ENCODE measurements around the gene NME2.

The NME2 gene

DNA sequence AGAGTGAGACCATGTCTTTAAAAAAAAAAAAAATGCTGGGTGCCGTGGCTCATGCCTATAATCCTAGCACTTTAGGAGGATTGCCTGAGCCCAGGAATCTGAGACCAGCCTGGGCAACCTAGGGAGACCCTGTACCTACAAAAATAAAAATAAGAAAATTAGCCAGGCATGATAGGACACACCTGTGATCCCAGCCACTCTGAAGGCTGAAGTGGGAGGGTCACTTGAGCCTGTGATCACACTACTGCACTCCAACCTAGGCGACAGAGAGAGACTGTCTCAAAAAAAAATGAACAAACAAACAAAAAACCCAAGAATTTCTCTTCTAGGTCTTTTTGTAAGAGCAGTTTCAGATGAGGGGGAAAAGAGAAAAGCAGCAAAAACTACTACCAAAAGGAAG lies 34.6 kb downstream of the NME2 start:
- DNase-seq (ENCODE audit: low read depth in 2 of 2) = no peak

- DNase-seq (ENCODE audit: low read depth in 2 of 2) = no peak
Observed at GRCh38 chr17:51203838-51204237, 37.6 kb downstream of the NME2 start.

DNA sequence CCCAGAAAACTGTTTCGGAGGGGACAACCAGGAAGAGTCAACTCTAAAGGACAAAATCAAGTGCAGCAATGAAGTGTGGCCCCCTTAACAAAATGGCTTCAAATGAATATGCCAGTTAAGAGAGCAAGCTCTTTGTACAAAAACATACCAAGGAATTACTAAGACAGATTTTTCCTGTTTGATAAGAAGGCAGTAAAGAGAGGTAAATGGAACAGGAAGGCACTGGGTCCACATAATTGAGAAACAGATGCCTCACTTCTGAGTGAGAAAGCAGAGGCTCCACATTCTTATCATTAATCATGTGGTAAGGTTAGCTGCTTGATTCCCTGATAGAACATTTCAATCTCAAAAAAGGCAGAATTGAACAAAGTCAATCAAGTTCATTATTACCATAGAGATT lies 48.7 kb downstream of the NME2 start:
- DNase-seq (ENCODE audit: low read depth in 2 of 2) = no peak

- DNase-seq (ENCODE audit: low read depth in 2 of 2) = no peak
Observed at GRCh38 chr17:51217946-51218345, 51.7 kb downstream of the NME2 start.

DNA sequence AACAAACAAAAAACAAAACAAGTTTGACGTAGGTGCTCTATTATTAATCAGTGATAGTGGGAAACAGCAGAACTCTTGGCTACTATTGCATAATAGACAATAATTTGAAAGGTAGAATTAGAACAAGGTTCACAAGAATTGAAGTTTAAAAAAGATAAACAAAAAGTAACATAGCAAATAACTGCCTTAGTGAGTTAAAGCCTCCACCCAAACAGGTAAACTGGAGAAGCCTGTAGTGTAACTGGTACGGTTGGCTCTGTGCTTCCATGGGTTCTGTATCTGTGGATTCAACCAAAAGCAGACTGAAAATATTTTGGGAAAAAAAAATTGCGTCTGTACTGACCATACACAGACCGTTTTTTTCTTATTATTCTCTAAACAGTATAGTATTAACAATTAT lies 55.1 kb downstream of the NME2 start:
- DNase-seq (ENCODE audit: low read depth in 2 of 2) = no peak
